Mesothelial cell of epicardium (in vitro differentiated cells): ENCODE results near the gene TRIM47. TPM values are rescaled to one million over a fixed set of nuclear protein-coding genes. Genes with fewer than 3 reads are reported as not detected.
A peak's percentile ranks its signal among the peaks of the same experiment; 100 is the strongest.

Experiments
- DNase-seq, 2 experiments: peaks; one replicate each; pipeline ENCODE4 v3.0.0; 2021; ENCODE audit warnings: low spot score in 2 of 2; ENCODE audit not compliant: unreplicated experiment in 2 of 2
- H3K27ac Mint-ChIP-seq: 2 replicates; pipeline ENCODE4 v1.8.0; 2021; ENCODE audit warnings: mixed read lengths
- H3K27me3 Mint-ChIP-seq: 2 replicates; pipeline ENCODE4 v1.8.0; 2021; ENCODE audit warnings: low read depth, mixed read lengths
- H3K36me3 Mint-ChIP-seq: 2 replicates; pipeline ENCODE4 v1.8.0; 2021; ENCODE audit warnings: mixed read lengths
- H3K4me1 Mint-ChIP-seq: 2 replicates; pipeline ENCODE4 v1.8.0; 2021; ENCODE audit warnings: mixed read lengths
- H3K4me3 Mint-ChIP-seq: 2 replicates; pipeline ENCODE4 v1.8.0; 2021; ENCODE audit warnings: mild to moderate bottlenecking, moderate library complexity, mixed read lengths
- H3K9me3 Mint-ChIP-seq: 2 replicates; pipeline ENCODE4 v1.8.0; 2021; ENCODE audit warnings: mixed read lengths
- CTCF ChIP-seq: fragments of 200-600 bp; sonication (generic); IDR thresholded peaks from one replicate; pipeline ENCODE4 v1.5.0; 2021; ENCODE audit warnings: antibody characterized with exemption; ENCODE audit not compliant: unreplicated experiment
- total RNA-seq: library from RNA; stranded (reverse); gene quantifications from 3 replicates; pipeline ENCODE4 v1.2.1, GENCODE V29; 2021

The TRIM47 gene
- total RNA-seq, 1 donor from 2014 or later = 2.9 TPM

GRCh38 chr17:75834279-75834920 lies 44.0 kb downstream of the TRIM47 start:
- Mint-ChIP-seq H3K27me3 (no peaks in the 10 kb centered on the region), H3K4me3 (no peak overlapping the region), H3K9me3 (no peaks in the 10 kb centered on the region), H3K4me1 (peaks cover 15% of the 10 kb centered on the region), H3K27ac (no peak overlapping the region), H3K36me3 (no peaks in the 10 kb centered on the region)
- DNase-seq = no peak
- no peak for TF ChIP-seq CTCF

GRCh38 chr17:75832652-75833400 lies 45.6 kb downstream of the TRIM47 start:
- TF ChIP-seq CTCF = no peak
- no peak for DNase-seq
- Mint-ChIP-seq H3K36me3 (no peaks in the 10 kb centered on the region), H3K9me3 (no peaks in the 10 kb centered on the region), H3K27ac (peak overlapping the region; percentile 67), H3K4me3 (no peak overlapping the region), H3K27me3 (no peaks in the 10 kb centered on the region), H3K4me1 (peaks cover 19% of the 10 kb centered on the region)

- peaks cover 24% of the 10 kb centered on the region for H3K4me1 Mint-ChIP-seq
- no peaks in the 10 kb centered on the region for H3K36me3 Mint-ChIP-seq
- H3K27ac Mint-ChIP-seq = peak overlapping the region; percentile 67
- no peaks in the 10 kb centered on the region for H3K9me3 Mint-ChIP-seq
- TF ChIP-seq CTCF = no peak
- no peaks in the 10 kb centered on the region for H3K27me3 Mint-ChIP-seq
- DNase-seq = no peak
- peak overlapping the region; percentile 12 for H3K4me3 Mint-ChIP-seq
Observed at GRCh38 chr17:75832164-75832651, 46.2 kb downstream of the TRIM47 start.

GRCh38 chr17:75831032-75831571 lies 47.3 kb downstream of the TRIM47 start:
- Mint-ChIP-seq H3K4me1 (peaks cover 28% of the 10 kb centered on the region), H3K4me3 (no peak overlapping the region), H3K36me3 (no peaks in the 10 kb centered on the region), H3K27me3 (no peaks in the 10 kb centered on the region), H3K27ac (no peak overlapping the region), H3K9me3 (no peaks in the 10 kb centered on the region)
- no peak for TF ChIP-seq CTCF
- DNase-seq = no peak

- DNase-seq = no peak
- TF ChIP-seq CTCF = peak; percentile 33
- no peaks in the 10 kb centered on the region for H3K9me3 Mint-ChIP-seq
- peaks cover 28% of the 10 kb centered on the region for H3K4me1 Mint-ChIP-seq
- H3K36me3 Mint-ChIP-seq = no peaks in the 10 kb centered on the region
- no peaks in the 10 kb centered on the region for H3K27me3 Mint-ChIP-seq
- no peak overlapping the region for H3K27ac Mint-ChIP-seq
- no peak overlapping the region for H3K4me3 Mint-ChIP-seq
Observed at GRCh38 chr17:75830164-75831031, 48.0 kb downstream of the TRIM47 start.
